ENCODE measurements around the gene SNAPIN. TPM values are rescaled to one million over a fixed set of nuclear protein-coding genes. Genes with fewer than 3 reads are reported as not detected.

SNAPIN gene
- total and polyA plus RNA-seq, 3 donors from 2014 or later = 48.9 to 61.7 (median 57.4) TPM

DNA sequence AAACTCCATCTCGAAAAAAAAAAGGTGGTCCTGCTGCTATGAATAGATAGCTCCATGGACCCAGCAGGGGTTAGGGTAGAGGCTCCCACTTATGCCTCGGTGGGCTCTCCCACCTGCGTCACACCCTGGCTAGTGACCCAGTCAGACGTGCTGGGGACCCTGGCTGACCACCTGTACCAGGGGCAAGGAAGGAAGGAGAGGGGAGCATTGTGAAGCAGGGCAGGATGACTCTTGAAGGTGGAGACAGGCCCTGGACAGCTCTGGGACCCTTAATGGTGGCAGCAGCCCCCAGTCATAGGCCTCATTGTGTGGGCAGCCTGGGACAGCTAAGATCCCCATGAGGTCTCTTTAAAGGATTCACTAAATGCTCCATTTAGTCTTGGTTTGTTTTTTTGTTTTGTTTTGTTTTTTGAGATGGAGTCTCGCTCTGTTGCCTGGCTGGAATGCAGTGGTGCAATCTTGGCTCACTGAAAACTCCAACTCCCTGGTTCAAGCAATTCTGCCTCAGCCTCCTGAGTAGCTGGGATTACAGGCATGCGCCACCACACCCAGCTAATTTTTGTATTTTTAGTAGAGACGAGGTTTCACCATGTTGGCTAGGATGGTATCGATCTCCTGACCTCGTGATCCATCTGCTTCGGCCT, 10.4 kb upstream of the SNAPIN start:
- no peaks in the 10 kb centered on the region for H3K36me3 ChIP-seq (ENCODE audit: low read depth, missing control alignments)
- H3K27ac ChIP-seq = peak overlapping the region in 1 of 2 donors; percentile 64
- TF ChIP-seq POLR2A (IDR thresholded peaks at IDR 0.05) = no peak
- TF ChIP-seq, protein P1, sequence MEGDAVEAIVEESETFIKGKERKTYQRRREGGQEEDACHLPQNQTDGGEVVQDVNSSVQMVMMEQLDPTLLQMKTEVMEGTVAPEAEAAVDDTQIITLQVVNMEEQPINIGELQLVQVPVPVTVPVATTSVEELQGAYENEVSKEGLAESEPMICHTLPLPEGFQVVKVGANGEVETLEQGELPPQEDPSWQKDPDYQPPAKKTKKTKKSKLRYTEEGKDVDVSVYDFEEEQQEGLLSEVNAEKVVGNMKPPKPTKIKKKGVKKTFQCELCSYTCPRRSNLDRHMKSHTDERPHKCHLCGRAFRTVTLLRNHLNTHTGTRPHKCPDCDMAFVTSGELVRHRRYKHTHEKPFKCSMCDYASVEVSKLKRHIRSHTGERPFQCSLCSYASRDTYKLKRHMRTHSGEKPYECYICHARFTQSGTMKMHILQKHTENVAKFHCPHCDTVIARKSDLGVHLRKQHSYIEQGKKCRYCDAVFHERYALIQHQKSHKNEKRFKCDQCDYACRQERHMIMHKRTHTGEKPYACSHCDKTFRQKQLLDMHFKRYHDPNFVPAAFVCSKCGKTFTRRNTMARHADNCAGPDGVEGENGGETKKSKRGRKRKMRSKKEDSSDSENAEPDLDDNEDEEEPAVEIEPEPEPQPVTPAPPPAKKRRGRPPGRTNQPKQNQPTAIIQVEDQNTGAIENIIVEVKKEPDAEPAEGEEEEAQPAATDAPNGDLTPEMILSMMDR (IDR thresholded peaks at IDR 0.05) = no peak
- no peaks in the 10 kb centered on the region for H3K27me3 ChIP-seq
- intact Hi-C loops (cut with DNase I; ENCODE audit: low total_unique reads) = no loop called here
- no peaks in the 10 kb centered on the region for H3K9me3 ChIP-seq
- 81 to 85% methylated on average over 10 of the region's 10 CpGs for WGBS, 2 donors
- no peak for DNase-seq
- H3K4me3 ChIP-seq = no peak overlapping the region
- H3K4me1 ChIP-seq = peaks cover 15% of the 10 kb centered on the region

DNA sequence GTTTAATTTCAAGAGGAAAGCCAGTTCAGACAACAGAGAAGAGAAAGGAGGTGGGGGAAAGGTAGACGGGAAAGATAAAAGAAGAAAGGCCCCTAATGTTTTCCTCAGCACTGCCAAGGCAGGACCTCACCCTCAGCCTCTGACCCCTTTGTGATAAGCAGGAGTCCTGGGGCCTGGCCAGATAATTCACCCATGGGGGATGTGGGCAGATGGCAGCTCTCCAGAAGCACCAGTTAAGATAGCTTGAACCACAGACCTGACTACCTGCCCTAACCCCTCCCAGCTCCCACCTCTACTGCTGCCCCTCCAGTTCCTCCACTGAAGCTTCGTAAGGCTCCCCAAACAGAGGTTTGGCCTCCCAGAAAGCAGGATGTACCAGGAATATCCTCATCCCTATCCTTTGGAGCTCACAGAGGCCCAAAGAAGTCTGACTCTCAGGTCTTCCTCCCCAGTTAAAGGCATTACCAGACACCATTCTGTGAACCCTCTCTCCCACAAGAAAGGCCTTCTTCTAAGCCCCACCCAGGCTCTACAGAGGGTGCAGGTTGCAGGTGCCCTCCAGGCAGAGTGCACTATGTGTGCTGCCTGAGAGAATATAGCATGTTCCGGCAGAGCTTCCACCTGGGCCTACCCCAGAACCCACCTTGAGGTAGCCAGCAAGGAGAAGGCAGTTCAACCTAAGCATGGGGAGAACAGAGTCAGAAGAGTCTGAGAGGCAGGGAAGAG, 9.2 kb upstream of the SNAPIN start:
- Histone ChIP-seq H3K4me3 (no peak overlapping the region), H3K9me3 (no peaks in the 10 kb centered on the region), H3K36me3 (ENCODE audit: low read depth, missing control alignments) (no peaks in the 10 kb centered on the region), H3K27ac (no peak overlapping the region), H3K27me3 (no peaks in the 10 kb centered on the region), H3K4me1 (peaks cover 6% of the 10 kb centered on the region)
- DNase-seq = no peak
- intact Hi-C loops (cut with DNase I; ENCODE audit: low total_unique reads) = no loop called here
- TF ChIP-seq, protein P1 (IDR thresholded peaks at IDR 0.05) = no peak
- WGBS, 2 donors = 43 to 67% methylated on average over 3 of the region's 3 CpGs

DNA sequence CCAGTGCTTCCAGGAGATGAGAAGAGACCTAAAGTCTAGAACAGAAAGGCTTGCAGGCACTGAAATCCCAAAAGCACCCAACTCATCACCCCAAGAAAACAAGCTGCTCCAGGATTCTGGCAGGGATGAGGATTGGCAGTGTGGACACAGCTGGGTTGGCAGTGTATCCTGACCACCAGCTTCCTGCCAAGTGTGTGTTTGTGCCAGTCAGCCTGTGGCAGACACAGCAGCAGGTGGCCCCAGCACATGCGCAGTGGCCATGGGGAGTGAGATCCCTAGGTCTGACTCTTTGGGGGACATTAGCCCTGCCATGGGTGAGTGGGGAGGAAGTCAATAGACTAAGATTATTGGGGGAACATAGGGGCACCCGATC, 8.7 kb upstream of the SNAPIN start:
- no peak for TF ChIP-seq POLR2A (IDR thresholded peaks at IDR 0.05)
- TF ChIP-seq, protein P1 (IDR thresholded peaks at IDR 0.05) = no peak
- WGBS, 2 donors = 83 to 91% methylated on average over 2 of the region's 2 CpGs
- DNase-seq = no peak
- Histone ChIP-seq H3K4me3 (no peak overlapping the region), H3K27ac (no peak overlapping the region), H3K27me3 (no peaks in the 10 kb centered on the region), H3K9me3 (no peaks in the 10 kb centered on the region), H3K36me3 (ENCODE audit: low read depth, missing control alignments) (no peaks in the 10 kb centered on the region), H3K4me1 (peaks cover under 1% of the 10 kb centered on the region)
- intact Hi-C loops (cut with DNase I; ENCODE audit: low total_unique reads) = no loop called here

DNA sequence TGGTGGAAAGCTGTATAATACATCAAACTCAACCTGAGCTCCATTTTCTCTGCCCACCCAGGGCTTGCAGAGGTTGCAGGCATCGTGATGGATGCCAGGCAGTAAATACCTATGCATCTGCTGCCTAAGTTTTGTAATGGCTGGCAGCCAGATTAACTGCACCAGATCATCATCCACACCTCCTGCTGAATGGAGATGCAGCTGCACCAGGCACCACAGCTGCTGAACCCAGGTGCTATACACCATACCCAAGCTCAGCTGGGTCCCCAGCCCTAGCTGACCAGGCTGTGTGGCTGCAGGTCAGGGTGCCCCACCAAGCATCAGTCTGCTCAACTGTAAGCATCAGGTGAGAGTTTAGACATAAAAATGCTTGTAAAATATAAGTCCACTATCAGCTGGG, 6.7 kb upstream of the SNAPIN start:
- H3K4me1 ChIP-seq = no peaks in the 10 kb centered on the region
- no peaks in the 10 kb centered on the region for H3K36me3 ChIP-seq (ENCODE audit: low read depth, missing control alignments)
- no peak overlapping the region for H3K27ac ChIP-seq
- 74 to 100% methylated on average over 1 of the region's 1 CpG for WGBS, 2 donors
- TF ChIP-seq, protein P1 (IDR thresholded peaks at IDR 0.05) = no peak
- no peak for TF ChIP-seq POLR2A (IDR thresholded peaks at IDR 0.05)
- H3K27me3 ChIP-seq = no peaks in the 10 kb centered on the region
- no peak for DNase-seq
- H3K9me3 ChIP-seq = no peaks in the 10 kb centered on the region
- intact Hi-C loops (cut with DNase I; ENCODE audit: low total_unique reads) = no loop called here
- H3K4me3 ChIP-seq = no peak overlapping the region
